SK-N-SH (cell line): ENCODE results near the gene IKZF2.

Experiments used
- JUND ChIP-seq: IDR thresholded peaks from 2 replicates; pipeline ENCODE4 v1.4.0; 2012
- NFIC ChIP-seq: IDR thresholded peaks from 2 replicates; pipeline ENCODE4 v1.4.0; 2012; ENCODE audit warnings: borderline replicate concordance
- POLR2AphosphoS5 ChIP-seq: IDR thresholded peaks from 2 replicates; pipeline ENCODE4 v1.6.1; 2012; ENCODE audit warnings: low read depth, low read length
- RXRA ChIP-seq: IDR thresholded peaks from 2 replicates; pipeline ENCODE4 v1.4.0; 2012; ENCODE audit warnings: low read depth, mild to moderate bottlenecking, borderline replicate concordance
- SIN3A ChIP-seq: IDR thresholded peaks from 2 replicates; pipeline ENCODE4 v1.6.1; 2012; ENCODE audit warnings: low read depth, mild to moderate bottlenecking, low read length, moderate library complexity, borderline replicate concordance
- SMC3 ChIP-seq: IDR thresholded peaks from 2 replicates; pipeline ENCODE4 v1.6.1; 2012; ENCODE audit warnings: low read depth, low read length, improper control_type of control experiment
- TF ChIP-seq, protein P1 (sequence below): fragments of 200-600 bp; sonication (generic); IDR thresholded peaks from 2 replicates; pipeline ENCODE4 v1.6.1; 2017; ENCODE audit warnings: antibody characterized with exemption, mild to moderate bottlenecking, moderate library complexity

DNA sequence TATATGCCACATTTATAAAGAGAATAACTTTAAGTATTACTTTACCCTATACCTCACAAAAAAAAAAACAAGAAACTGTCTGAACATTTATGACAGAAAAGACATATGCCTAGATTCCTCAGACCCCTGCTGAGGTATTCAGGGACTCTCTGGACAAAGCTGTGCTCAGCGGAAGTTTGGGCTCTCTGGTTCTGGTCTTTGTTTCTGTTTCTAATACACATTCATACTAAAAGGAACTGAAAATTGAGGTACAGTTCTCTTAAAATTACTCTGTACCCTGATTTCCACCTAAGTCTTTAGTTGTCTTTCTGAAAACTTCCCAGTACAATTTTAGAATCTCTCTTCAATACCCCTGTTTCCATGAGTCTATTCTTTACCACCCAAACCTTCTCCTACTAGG, 160.3 kb downstream of the IKZF2 start:
- no peak for TF ChIP-seq POLR2AphosphoS5
- TF ChIP-seq RXRA: no peak
- TF ChIP-seq, protein P1, sequence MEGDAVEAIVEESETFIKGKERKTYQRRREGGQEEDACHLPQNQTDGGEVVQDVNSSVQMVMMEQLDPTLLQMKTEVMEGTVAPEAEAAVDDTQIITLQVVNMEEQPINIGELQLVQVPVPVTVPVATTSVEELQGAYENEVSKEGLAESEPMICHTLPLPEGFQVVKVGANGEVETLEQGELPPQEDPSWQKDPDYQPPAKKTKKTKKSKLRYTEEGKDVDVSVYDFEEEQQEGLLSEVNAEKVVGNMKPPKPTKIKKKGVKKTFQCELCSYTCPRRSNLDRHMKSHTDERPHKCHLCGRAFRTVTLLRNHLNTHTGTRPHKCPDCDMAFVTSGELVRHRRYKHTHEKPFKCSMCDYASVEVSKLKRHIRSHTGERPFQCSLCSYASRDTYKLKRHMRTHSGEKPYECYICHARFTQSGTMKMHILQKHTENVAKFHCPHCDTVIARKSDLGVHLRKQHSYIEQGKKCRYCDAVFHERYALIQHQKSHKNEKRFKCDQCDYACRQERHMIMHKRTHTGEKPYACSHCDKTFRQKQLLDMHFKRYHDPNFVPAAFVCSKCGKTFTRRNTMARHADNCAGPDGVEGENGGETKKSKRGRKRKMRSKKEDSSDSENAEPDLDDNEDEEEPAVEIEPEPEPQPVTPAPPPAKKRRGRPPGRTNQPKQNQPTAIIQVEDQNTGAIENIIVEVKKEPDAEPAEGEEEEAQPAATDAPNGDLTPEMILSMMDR: no peak
- TF ChIP-seq SMC3: no peak
- TF ChIP-seq JUND: no peak
- TF ChIP-seq SIN3A: no peak
- no peak for TF ChIP-seq NFIC
